Measurements from ENCODE around the gene EIF2S1. TPM values are rescaled to one million over a fixed set of nuclear protein-coding genes. Genes with fewer than 3 reads are reported as not detected.
A peak's percentile ranks its signal among the peaks of the same experiment; 100 is the strongest.

The EIF2S1 gene
- total RNA-seq, 2 donors from 2014 or later = 74.9 to 126 TPM

DNA sequence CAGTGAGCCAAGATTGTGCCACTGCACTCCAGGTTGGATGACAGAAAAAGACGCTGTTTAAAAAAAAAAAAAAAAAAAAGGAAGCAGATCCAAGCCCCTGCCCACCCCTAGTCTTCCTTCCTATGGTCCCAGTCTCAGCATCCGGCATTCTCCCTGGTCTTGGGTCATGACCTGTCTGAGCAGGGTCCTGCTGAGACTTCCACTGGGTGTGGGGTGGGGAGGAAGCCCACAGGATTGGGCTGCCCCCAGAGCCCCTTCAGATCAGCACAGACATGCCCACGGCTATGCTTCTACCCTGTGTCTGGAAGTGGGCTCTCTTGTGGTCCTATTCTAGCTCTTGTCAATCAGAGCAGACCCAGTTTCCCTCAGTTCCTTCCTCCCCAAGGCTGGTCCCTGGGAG, 64.4 kb downstream of the EIF2S1 start:
- Histone ChIP-seq H3K4me1 (ENCODE audit: control insufficient read depth in 1 of 2, low read depth in 2 of 2) (no peaks in the 10 kb centered on the region), H3K9me3 (no peaks in the 10 kb centered on the region), H3K27me3 (replicated peaks; ENCODE audit: insufficient read depth) (no peaks in the 10 kb centered on the region), H3K27ac (no peak overlapping the region), H3K4me3 (no peak overlapping the region), H3K36me3 (no peaks in the 10 kb centered on the region)
- DNase-seq (ENCODE audit: low spot score) (no peak), ATAC-seq (ENCODE audit: insufficient number of reproducible peaks, low FRiP score, low read depth) (no peak)
- TF ChIP-seq, protein P1, sequence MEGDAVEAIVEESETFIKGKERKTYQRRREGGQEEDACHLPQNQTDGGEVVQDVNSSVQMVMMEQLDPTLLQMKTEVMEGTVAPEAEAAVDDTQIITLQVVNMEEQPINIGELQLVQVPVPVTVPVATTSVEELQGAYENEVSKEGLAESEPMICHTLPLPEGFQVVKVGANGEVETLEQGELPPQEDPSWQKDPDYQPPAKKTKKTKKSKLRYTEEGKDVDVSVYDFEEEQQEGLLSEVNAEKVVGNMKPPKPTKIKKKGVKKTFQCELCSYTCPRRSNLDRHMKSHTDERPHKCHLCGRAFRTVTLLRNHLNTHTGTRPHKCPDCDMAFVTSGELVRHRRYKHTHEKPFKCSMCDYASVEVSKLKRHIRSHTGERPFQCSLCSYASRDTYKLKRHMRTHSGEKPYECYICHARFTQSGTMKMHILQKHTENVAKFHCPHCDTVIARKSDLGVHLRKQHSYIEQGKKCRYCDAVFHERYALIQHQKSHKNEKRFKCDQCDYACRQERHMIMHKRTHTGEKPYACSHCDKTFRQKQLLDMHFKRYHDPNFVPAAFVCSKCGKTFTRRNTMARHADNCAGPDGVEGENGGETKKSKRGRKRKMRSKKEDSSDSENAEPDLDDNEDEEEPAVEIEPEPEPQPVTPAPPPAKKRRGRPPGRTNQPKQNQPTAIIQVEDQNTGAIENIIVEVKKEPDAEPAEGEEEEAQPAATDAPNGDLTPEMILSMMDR (IDR thresholded peaks at IDR 0.05) = no peak

DNA sequence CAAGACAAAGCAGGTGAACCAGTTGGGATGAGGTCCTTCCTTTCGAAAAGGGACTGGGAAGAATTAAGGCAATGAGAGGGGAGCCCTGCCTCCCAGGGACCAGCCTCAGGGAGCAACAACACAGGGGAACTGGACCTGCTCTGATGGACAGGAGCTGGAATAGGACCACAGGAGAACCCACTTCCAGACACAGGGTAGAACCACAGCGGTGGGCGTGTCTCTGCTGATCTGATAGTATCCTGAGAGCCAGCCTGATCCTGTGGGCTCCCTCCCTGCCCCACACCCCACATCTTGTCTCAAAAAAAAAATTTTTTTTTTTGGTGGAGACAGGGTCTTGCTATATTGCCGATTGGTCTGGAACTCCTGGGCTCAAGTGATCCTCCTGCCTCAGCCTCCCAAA, 65.5 kb downstream of the EIF2S1 start:
- Histone ChIP-seq H3K9me3 (no peaks in the 10 kb centered on the region), H3K4me3 (no peak overlapping the region), H3K27me3 (replicated peaks; ENCODE audit: insufficient read depth) (no peaks in the 10 kb centered on the region), H3K4me1 (ENCODE audit: control insufficient read depth in 1 of 2, low read depth in 2 of 2) (no peaks in the 10 kb centered on the region), H3K36me3 (no peaks in the 10 kb centered on the region), H3K27ac (no peak overlapping the region)
- DNase-seq (ENCODE audit: low spot score) (no peak), ATAC-seq (ENCODE audit: insufficient number of reproducible peaks, low FRiP score, low read depth) (no peak)
- TF ChIP-seq, protein P1 (IDR thresholded peaks at IDR 0.05) = no peak

DNA sequence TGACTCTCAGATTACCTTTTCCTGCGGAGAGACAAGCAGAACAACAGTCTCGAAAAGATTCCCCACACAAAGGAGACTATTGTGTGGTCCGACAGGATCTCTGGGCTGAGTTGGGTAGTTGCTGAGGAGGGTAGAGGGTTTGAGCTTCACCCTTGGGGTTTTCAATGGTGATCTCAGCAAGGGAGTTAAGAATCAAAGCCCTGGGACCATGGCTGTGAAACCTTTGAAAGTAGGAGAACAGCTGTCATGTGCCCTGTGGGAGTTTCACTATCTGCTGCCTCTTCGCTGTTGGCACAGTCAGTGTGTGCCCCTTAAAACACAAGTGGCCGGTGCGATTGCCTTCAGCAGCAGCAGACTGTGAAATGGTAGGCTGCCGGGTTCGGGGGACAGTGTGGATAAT, 66.0 kb downstream of the EIF2S1 start:
- H3K4me1 ChIP-seq (ENCODE audit: control insufficient read depth in 1 of 2, low read depth in 2 of 2) = no peaks in the 10 kb centered on the region
- TF ChIP-seq, protein P1 (IDR thresholded peaks at IDR 0.05) = no peak
- H3K27me3 ChIP-seq (replicated peaks; ENCODE audit: insufficient read depth) = no peaks in the 10 kb centered on the region
- H3K4me3 ChIP-seq = no peak overlapping the region
- ATAC-seq (ENCODE audit: insufficient number of reproducible peaks, low FRiP score, low read depth) = no peak
- no peaks in the 10 kb centered on the region for H3K36me3 ChIP-seq
- DNase-seq (ENCODE audit: low spot score) = no peak
- no peak overlapping the region for H3K27ac ChIP-seq
- H3K9me3 ChIP-seq = no peaks in the 10 kb centered on the region

DNA sequence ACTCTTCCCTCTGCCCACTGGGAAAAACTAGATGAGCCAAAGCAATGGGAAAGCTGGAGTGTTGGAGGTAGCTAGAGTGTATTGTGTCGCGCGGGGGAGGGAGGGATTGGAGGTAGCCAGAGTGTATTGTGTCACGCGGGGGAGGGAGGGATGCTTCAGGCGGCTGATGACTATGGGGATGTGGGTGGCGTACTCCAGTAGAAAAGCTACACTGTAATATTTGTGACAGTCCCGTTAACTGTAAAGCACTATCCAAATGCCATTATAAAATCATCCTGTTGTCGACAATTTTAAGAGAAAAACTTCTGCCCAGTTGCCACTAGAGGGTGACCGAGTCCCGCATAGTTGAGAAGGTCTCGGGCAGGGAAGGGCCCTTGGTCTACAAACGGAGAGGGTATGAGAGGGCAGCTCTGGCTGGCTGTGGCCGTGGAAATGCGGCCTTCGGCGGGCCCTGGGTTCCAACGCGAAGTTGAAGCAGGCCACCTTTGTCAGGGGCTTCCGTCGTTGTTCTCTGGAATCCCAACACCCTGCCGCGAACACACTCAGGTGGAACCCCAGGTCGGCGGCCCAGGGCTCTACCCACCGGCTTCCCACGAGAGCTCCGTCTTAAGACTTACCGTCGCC, 67.0 kb downstream of the EIF2S1 start:
- TF ChIP-seq, protein P1 (IDR thresholded peaks at IDR 0.05) = peak; percentile 78
- no peak for ATAC-seq (ENCODE audit: insufficient number of reproducible peaks, low FRiP score, low read depth)
- DNase-seq (ENCODE audit: low spot score) = peak; percentile 9
- Histone ChIP-seq H3K36me3 (no peaks in the 10 kb centered on the region), H3K27me3 (replicated peaks; ENCODE audit: insufficient read depth) (no peaks in the 10 kb centered on the region), H3K4me3 (no peak overlapping the region), H3K9me3 (no peaks in the 10 kb centered on the region), H3K27ac (no peak overlapping the region), H3K4me1 (ENCODE audit: control insufficient read depth in 1 of 2, low read depth in 2 of 2) (no peaks in the 10 kb centered on the region)

DNA sequence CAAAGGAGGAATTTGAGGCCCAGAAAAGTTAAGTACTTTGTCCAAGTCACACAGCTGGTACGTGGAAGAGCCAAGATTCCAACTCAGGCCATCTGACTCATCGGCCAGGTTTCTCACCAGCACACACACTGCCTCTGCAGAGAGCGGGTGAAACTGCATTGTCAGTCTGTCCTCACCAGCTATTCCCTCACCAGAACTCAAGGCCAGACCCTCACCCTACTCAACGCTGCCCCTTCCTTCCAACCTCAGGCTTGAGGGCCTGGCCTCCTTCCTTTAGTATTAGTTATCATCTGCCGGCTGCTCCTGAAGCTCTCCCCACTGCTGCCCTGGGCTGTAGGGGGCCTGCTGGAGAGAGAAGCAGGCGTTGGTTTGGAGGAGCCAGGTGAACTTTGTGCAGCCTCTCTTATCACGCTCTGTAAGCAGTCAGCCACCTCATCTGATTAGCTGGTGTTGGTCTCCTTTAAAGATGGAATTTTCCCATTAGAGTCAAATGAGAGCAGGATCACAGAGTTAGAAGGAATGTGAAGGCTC, 68.4 kb downstream of the EIF2S1 start:
- TF ChIP-seq, protein P1 (IDR thresholded peaks at IDR 0.05) = no peak
- DNase-seq (ENCODE audit: low spot score) (no peak), ATAC-seq (ENCODE audit: insufficient number of reproducible peaks, low FRiP score, low read depth) (no peak)
- H3K9me3 ChIP-seq = no peaks in the 10 kb centered on the region
- no peaks in the 10 kb centered on the region for H3K27me3 ChIP-seq (replicated peaks; ENCODE audit: insufficient read depth)
- no peaks in the 10 kb centered on the region for H3K4me1 ChIP-seq (ENCODE audit: control insufficient read depth in 1 of 2, low read depth in 2 of 2)
- no peak overlapping the region for H3K27ac ChIP-seq
- no peaks in the 10 kb centered on the region for H3K36me3 ChIP-seq
- no peak overlapping the region for H3K4me3 ChIP-seq

Measured in thoracic aorta (tissue), 2 donors.